Activated T-cell treated with anti-CD3 and anti-CD28 coated beads, Interleukin-2, amount 50 U/mL, for 24 hours (primary cell): ENCODE results near the gene PTER.
A peak's percentile ranks its signal among the peaks of the same experiment; 100 is the strongest.

ENCODE experiments used
- DNase-seq: peaks from one replicate; pipeline ENCODE4 v3.0.0-alpha.2; 2020
- H3K27ac Mint-ChIP-seq: 2 replicates; pipeline ENCODE4 v1.8.0; 2020; ENCODE audit warnings: mild to moderate bottlenecking, mixed read lengths
- H3K27me3 Mint-ChIP-seq: 2 replicates; pipeline ENCODE4 v1.8.0; 2020; ENCODE audit warnings: mixed read lengths
- H3K36me3 Mint-ChIP-seq: 2 replicates; pipeline ENCODE4 v1.8.0; 2020; ENCODE audit warnings: low read depth, mixed read lengths
- H3K4me1 Mint-ChIP-seq: 2 replicates; pipeline ENCODE4 v1.8.0; 2020; ENCODE audit warnings: low read depth, mixed read lengths
- H3K4me3 Mint-ChIP-seq: 2 replicates; pipeline ENCODE4 v1.8.0; 2020; ENCODE audit warnings: mild to moderate bottlenecking, moderate library complexity, mixed read lengths
- H3K9me3 Mint-ChIP-seq: 2 replicates; pipeline ENCODE4 v1.8.0; 2020; ENCODE audit warnings: mixed read lengths

Gene PTER

DNA sequence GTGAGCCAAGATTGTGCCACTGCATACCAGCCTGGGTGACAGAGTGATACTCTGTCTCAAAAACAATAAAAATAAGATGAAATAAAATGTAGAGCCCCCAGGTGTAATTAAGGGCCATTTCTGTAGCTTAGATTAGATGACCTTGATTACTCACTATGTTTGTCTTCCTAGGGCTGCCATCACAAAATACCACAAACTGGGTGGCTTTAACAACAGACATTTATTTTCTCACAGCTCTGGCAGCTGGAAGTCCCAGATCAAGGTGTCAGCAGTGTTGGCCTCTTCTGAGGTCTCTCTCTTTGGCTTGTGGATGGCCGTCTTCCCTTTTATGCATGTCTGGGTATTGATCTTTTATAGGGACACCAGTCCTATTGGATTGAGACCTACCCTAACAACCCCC lies 6.1 kb downstream of the PTER start:
- H3K4me1 Mint-ChIP-seq = peaks cover 51% of the 10 kb centered on the region

DNA sequence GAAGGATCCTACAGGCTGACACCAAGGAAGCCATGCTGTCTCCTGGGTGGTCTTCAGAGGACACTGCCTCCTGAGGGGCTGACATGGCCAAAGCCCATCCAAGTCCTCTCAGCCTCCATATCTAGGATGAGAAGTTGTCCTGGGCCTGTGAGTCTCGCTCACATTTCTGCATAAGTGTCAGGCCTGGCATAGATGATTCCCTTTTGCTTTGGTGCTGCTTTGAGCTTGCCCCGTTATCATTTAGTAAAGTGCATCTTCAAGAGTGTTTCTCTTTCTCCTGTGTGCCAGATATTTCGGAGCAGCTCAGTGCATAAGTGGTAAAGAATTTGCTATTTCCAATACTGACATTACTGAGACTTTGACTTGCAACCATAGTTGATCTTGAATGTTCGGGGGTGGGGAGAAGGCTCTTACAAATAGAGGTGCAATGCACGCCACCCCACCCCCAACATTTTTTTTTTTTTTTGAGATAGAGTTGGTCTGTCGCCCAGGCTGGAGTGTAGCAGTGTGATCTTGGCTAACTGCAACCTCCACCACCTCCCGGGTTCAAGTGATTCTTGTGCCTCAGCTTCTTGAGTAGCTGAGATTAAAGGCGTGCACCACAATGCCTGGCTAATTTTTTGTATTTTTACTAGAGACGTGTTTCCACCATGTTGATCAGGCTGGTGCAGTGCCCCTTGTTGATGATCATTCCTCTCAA lies 9.1 kb downstream of the PTER start:
- Mint-ChIP-seq H3K27ac (no peak overlapping the region), H3K4me3 (no peak overlapping the region), H3K4me1 (peaks cover 30% of the 10 kb centered on the region), H3K36me3 (peaks cover 95% of the 10 kb centered on the region), H3K27me3 (no peaks in the 10 kb centered on the region), H3K9me3 (no peaks in the 10 kb centered on the region)
- no peak for DNase-seq

More for the DNA sequence above, 6.1 kb downstream of the PTER start:
- H3K27me3 Mint-ChIP-seq = no peaks in the 10 kb centered on the region
- H3K27ac Mint-ChIP-seq = no peak overlapping the region
- H3K36me3 Mint-ChIP-seq = peaks cover 93% of the 10 kb centered on the region
- no peak overlapping the region for H3K4me3 Mint-ChIP-seq
- no peak for DNase-seq
- no peaks in the 10 kb centered on the region for H3K9me3 Mint-ChIP-seq

DNA sequence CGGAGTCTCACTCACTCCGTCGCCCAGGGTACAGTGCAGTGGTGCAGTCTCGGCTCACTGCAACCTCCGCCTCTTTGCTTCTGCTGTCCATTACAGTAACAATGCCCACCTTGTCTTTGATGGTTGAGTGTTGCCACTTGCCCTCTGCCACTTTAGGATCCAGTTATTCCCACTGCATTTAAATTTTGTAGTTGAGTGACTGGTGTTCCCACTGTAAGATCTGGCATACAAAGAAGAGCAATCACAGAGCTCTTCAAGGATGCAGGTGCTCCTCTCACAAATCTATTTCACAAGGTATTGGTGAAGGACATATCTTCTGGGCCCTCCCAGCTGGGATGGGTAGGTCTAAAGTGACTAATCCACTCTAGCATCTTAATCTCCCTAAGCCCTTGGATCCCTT lies 12.6 kb downstream of the PTER start:
- peaks cover 68% of the 10 kb centered on the region for H3K36me3 Mint-ChIP-seq
- no peak overlapping the region for H3K27ac Mint-ChIP-seq
- peaks cover 10% of the 10 kb centered on the region for H3K4me1 Mint-ChIP-seq
- H3K27me3 Mint-ChIP-seq = no peaks in the 10 kb centered on the region
- no peaks in the 10 kb centered on the region for H3K9me3 Mint-ChIP-seq
- H3K4me3 Mint-ChIP-seq = no peak overlapping the region
- no peak for DNase-seq

DNA sequence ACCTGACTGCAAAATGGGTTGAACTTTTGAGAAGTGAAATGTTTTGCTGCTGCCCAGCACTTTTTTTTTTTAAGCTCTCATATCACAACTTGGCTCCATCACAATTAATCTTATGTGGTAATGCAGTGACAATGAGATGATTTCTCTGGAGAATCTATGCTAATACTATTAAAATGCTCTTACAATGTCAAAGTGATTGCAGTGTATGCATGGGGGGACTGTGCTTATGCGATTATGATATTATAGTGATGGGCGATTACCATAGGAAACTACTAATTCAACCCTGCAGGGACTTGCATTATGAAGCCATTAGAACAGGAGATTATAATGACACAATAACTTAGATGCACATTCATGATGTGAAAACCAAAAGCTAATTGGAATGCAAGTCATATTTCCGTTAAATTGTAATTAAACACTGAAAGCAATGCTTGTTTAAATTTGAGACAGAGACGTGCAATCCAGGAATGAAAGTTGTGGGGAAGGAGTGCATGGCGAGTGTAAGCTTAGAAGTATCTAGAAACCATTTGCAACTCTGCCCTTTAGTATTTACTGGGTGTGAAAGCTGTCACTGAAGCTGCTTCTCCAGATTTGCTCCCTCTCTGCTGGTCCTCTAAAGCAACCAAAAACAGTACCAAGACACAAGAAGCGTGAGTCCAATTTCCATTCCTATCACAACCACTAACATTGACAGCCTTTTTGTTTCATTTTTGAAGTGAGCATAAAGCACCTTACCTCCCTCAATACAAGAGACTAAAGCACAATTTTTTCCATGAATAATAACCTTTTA lies 21.6 kb downstream of the PTER start:
- Mint-ChIP-seq H3K27ac (peak overlapping the region; percentile 34), H3K27me3 (no peaks in the 10 kb centered on the region), H3K36me3 (peaks cover 51% of the 10 kb centered on the region)

DNA sequence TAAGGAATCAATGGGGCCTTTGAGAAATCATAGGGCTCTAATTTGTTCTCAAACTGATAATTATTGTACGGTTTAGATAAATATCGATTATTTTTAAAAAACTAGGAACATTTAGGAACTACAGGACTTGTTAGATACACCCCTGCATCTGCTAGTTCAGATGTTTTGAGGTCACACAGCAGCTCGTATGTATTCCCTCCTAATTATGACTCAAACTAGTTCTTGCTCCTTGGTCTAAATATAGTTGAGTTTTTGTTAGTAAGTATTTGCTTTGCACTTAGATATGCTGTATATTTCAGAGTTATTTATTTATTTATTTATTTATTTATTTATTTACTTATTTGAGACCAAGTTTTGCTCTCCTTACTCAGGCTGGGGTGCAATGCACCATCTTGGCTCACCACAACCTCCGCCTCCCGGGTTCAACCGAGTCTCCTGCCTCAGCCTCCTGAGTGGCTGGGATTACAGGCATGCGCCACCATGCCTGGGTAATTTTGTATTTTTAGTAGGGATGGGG lies 22.7 kb downstream of the PTER start:
- peaks cover 57% of the 10 kb centered on the region for H3K36me3 Mint-ChIP-seq
- H3K4me1 Mint-ChIP-seq = peaks cover 16% of the 10 kb centered on the region
- H3K27me3 Mint-ChIP-seq = no peaks in the 10 kb centered on the region
- H3K4me3 Mint-ChIP-seq = no peak overlapping the region
- H3K9me3 Mint-ChIP-seq = peaks cover 1% of the 10 kb centered on the region
- no peak overlapping the region for H3K27ac Mint-ChIP-seq
- DNase-seq = no peak

More for the DNA sequence above, 21.6 kb downstream of the PTER start:
- DNase-seq = no peak
- Mint-ChIP-seq H3K4me1 (peaks cover 13% of the 10 kb centered on the region), H3K4me3 (no peak overlapping the region), H3K9me3 (no peaks in the 10 kb centered on the region)

DNA sequence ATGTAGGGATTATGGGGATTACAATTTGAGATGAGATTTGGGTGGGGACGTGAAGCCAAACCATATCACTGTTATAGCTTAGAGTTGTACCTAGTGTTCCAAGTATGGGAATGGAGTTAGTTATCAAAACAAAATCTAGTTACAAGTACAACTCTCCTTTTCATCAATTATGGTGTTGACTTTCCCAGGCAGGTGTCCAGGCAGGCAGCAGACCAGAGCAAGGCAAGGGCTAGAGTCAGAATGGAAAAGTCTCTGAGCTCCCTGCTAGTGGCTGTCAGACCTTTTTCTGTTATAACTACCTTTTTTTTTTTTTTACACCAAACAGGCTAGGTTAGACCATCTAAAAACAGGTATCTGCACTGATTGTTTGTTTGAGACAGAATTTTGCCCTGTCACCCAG lies 29.2 kb downstream of the PTER start:
- H3K4me3 Mint-ChIP-seq = no peak overlapping the region
- peaks cover 43% of the 10 kb centered on the region for H3K4me1 Mint-ChIP-seq
- DNase-seq = no peak
- H3K27me3 Mint-ChIP-seq = no peaks in the 10 kb centered on the region
- peaks cover 59% of the 10 kb centered on the region for H3K36me3 Mint-ChIP-seq
- no peak overlapping the region for H3K27ac Mint-ChIP-seq
- peaks cover 4% of the 10 kb centered on the region for H3K9me3 Mint-ChIP-seq

DNA sequence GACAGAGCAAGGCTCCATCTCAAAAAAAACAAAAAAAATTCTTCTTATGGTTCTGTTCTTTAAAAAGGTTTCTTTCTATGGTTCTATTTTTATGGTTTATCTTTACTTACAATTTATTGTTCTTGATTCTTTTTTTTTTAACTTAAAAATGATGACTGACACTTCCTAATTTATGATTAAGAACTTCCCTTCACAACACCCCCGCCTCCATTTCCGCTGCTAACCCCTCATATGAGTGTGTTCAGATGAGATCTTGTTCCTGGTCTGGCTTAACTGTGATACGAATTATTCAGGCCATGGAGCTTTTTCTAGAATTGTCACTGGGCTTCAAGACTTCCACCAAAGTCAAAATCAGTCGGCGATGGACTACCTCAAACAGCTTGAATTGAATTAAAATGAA lies 33.9 kb downstream of the PTER start:
- H3K27ac Mint-ChIP-seq = peak overlapping the region; percentile 83
- no peak overlapping the region for H3K4me3 Mint-ChIP-seq
- peaks cover 50% of the 10 kb centered on the region for H3K36me3 Mint-ChIP-seq
- no peaks in the 10 kb centered on the region for H3K9me3 Mint-ChIP-seq
- H3K27me3 Mint-ChIP-seq = no peaks in the 10 kb centered on the region
- peak; percentile 35 for DNase-seq
- peaks cover 36% of the 10 kb centered on the region for H3K4me1 Mint-ChIP-seq

DNA sequence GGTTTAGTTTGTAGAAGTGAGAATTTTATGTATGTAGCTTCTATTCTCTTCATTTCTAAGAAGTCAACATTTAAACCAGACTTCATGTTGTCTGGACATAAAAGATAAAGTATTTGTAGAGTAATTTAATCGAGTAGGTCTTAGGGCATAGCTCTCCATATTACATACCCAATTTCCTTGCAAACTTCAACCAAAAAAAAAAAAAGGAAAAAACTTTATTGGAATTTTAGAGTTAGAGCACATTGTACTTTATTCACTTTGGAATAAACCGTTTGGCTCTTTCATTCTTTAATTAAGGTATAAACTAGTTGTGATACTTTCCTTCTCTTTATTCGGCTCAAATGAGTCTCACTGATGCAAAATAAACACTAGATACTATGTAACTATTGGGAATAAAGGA lies 36.0 kb downstream of the PTER start:
- H3K9me3 Mint-ChIP-seq = no peaks in the 10 kb centered on the region
- H3K4me1 Mint-ChIP-seq = peaks cover 25% of the 10 kb centered on the region
- no peak overlapping the region for H3K4me3 Mint-ChIP-seq
- peaks cover 46% of the 10 kb centered on the region for H3K36me3 Mint-ChIP-seq
- no peak overlapping the region for H3K27ac Mint-ChIP-seq
- H3K27me3 Mint-ChIP-seq = no peaks in the 10 kb centered on the region
- DNase-seq = no peak

DNA sequence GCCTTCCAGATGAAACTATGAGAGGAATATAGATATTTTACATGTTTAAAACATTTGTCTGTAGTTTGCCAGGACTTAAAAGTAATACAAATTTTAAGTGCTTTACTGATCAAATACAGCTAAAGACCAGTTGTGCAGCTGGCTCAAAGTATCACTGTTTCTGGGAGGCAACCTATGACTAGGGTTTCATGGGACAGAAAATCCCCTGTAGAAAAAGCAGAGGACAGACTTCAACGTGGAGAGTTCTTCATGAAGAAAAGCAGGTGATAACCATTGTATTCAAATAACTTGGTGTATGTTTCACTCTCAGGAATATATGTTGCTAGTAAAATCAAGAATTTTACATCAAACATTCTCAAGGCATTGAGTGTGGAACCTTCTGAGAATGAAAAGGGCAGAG lies 40.9 kb downstream of the PTER start:
- H3K36me3 Mint-ChIP-seq = peaks cover 23% of the 10 kb centered on the region
- no peaks in the 10 kb centered on the region for H3K9me3 Mint-ChIP-seq
- peaks cover 2% of the 10 kb centered on the region for H3K4me1 Mint-ChIP-seq
- H3K4me3 Mint-ChIP-seq = no peak overlapping the region
- no peak for DNase-seq
- no peaks in the 10 kb centered on the region for H3K27me3 Mint-ChIP-seq
- H3K27ac Mint-ChIP-seq = no peak overlapping the region

DNA sequence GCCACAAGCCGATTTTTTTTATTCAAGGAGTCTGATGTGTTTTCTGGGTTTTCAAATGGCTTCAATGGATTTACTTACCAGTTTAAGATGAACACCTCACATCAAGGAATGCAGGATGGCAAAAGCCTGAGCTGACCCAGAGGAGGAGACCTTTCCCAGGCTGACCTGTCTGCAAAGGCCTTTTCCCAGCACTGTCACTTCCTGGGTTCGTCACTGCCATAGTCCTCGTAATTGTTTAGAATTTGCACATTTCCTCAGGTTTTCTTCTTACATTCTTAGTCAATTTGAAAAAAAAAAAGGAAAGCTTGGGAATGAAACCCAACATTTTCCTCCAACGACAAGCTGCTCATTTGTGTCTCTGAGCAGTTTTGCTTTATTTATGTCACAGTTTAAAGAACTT lies 42.0 kb downstream of the PTER start:
- H3K9me3 Mint-ChIP-seq = no peaks in the 10 kb centered on the region
- H3K36me3 Mint-ChIP-seq = peaks cover 23% of the 10 kb centered on the region
- peaks cover 5% of the 10 kb centered on the region for H3K4me1 Mint-ChIP-seq
- H3K27ac Mint-ChIP-seq = no peak overlapping the region
- no peaks in the 10 kb centered on the region for H3K27me3 Mint-ChIP-seq
- DNase-seq = no peak
- no peak overlapping the region for H3K4me3 Mint-ChIP-seq

DNA sequence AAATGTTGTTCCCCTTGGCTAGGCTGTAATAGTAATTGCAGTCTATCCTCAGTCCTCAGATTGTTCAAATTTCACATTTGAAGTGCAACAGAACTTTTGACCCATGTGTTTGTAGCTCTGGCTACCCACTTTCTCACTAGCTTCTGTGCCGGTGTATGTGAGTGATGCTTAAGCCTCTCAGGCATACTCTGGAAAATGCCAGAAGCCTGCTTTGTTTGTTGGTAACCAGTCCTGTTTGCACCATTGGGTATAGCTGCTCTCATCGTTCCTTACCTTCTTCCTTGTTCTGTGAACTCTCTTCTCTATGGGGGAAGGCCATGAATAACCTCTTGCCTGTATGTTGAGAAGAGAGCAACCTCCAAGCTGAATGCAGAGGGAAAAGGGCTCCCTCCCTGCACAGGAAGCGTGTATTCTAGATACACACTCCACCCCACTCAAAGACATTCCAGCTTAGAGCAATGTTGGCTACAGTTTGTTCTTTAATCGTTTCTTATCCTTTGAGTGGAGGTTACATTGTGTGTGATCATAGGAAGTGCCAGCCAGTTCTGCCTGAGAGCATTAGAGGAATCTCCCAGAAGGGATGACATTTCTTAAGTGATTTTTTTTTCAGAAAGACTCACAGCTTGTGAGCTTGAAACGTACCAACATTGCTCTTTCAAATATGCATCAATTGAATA lies 44.4 kb downstream of the PTER start:
- Mint-ChIP-seq H3K4me3 (no peak overlapping the region), H3K36me3 (peaks cover 43% of the 10 kb centered on the region), H3K27me3 (no peaks in the 10 kb centered on the region), H3K27ac (no peak overlapping the region), H3K9me3 (no peaks in the 10 kb centered on the region), H3K4me1 (peaks cover 7% of the 10 kb centered on the region)
- DNase-seq = no peak

DNA sequence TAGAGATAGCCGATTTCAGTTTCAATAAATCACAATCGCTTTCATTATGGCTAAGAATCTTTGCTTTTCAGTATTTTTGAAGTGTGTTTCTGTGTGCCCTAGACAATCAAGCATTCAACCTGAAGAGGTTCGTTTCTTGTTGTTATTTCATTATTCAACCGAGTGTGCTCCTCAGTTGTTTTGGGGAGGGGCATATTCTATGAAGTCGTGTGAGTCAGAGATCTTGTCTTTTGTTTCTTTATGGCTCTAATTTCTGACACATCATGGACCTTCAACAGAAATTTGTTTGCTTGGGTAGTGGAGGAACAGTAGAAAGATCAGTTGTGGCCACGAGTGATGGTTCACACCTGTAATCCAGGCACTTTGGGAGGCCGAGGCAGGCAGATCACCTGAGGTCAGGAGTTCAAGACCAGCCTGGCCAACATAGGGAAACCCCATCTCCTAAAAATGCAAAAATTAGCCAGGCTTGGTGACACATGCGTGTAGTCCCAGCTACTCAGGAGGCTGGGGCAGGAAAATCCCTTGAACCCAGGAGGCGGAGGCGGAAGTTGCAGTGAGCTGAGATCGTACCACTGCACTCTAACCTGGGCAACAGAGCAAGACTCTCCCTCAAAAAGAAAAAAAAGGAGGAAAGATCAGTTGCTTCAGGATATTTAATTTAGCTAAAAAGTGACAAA lies 46.6 kb downstream of the PTER start:
- Mint-ChIP-seq H3K36me3 (peaks cover 56% of the 10 kb centered on the region), H3K27me3 (no peaks in the 10 kb centered on the region), H3K4me1 (peaks cover 9% of the 10 kb centered on the region), H3K9me3 (no peaks in the 10 kb centered on the region), H3K27ac (no peak overlapping the region), H3K4me3 (no peak overlapping the region)
- DNase-seq = no peak

DNA sequence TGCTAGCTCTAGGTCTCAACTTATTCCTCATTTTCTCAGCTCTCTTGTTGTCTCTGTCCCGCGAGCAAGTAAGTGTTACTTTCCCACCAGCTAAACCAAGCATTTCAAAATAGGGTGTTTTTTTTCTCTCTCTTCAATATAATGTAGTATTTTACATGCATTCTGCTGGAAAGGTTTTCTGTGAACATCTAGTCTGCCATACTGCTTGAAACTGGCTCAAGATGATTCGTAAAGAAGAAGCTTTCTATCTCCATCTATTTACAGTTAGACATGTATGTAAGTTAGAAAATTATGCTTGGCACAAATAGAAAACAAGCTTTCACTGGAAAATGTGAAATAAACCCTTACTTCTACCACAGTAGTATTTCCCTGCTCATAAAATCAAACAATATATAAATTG lies 53.7 kb downstream of the PTER start:
- H3K27me3 Mint-ChIP-seq = no peaks in the 10 kb centered on the region
- H3K4me3 Mint-ChIP-seq = no peak overlapping the region
- no peak for DNase-seq
- no peaks in the 10 kb centered on the region for H3K9me3 Mint-ChIP-seq
- peaks cover 75% of the 10 kb centered on the region for H3K36me3 Mint-ChIP-seq
- H3K27ac Mint-ChIP-seq = no peak overlapping the region
- H3K4me1 Mint-ChIP-seq = peaks cover 2% of the 10 kb centered on the region

DNA sequence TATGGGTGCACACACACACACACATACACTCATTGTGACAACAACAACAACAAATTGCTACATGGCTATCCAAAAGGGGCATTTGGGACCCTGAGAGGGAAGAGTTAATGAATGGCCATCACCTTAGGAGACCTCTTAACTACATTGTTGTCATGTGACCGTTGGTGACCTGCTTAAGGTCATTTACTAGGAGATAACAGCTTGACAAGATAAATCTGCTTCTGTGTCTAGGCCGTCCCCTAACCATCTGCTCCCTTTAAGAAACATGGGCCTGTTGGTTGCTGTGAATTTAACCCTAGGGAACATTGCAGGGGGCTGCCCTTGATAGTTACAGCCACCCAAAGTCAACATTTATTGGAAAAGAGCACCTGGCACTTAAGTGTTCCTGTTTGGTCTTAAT lies 55.1 kb downstream of the PTER start:
- no peaks in the 10 kb centered on the region for H3K27me3 Mint-ChIP-seq
- H3K9me3 Mint-ChIP-seq = no peaks in the 10 kb centered on the region

More for the DNA sequence above, 55.1 kb downstream of the PTER start:
- no peak for DNase-seq
- H3K4me3 Mint-ChIP-seq = no peak overlapping the region
- H3K4me1 Mint-ChIP-seq = peaks cover 2% of the 10 kb centered on the region
- peaks cover 67% of the 10 kb centered on the region for H3K36me3 Mint-ChIP-seq
- no peak overlapping the region for H3K27ac Mint-ChIP-seq
